Measurements from ENCODE around the gene TRIM7.

TRIM7 gene

GRCh38 chr5:181170996-181171395, 34.0 kb downstream of the TRIM7 start:
- TF ChIP-seq TEAD4 (IDR thresholded peaks at IDR 0.05) (no peak), MAX (IDR thresholded peaks at IDR 0.05) (no peak), REST (IDR thresholded peaks at IDR 0.05; ENCODE audit: low read depth) (no peak), FOXM1 (IDR thresholded peaks at IDR 0.05; ENCODE audit: borderline replicate concordance, low read depth) (no peak), CREB1 (IDR thresholded peaks at IDR 0.05; ENCODE audit: low read depth) (no peak), ZBTB7A (IDR thresholded peaks at IDR 0.05; ENCODE audit: low read depth) (no peak), EGR1 (IDR thresholded peaks at IDR 0.05) (no peak), CEBPB (IDR thresholded peaks at IDR 0.05) (no peak), YY1 (IDR thresholded peaks at IDR 0.05; ENCODE audit: low read depth) (no peak), NFIC (IDR thresholded peaks at IDR 0.05) (no peak), TCF12 (IDR thresholded peaks at IDR 0.05; ENCODE audit: low read depth) (no peak), USF1 (IDR thresholded peaks at IDR 0.05) (no peak), TAF1 (IDR thresholded peaks at IDR 0.05; ENCODE audit: low read depth) (no peak)

GRCh38 chr5:181170237-181170825, 34.7 kb downstream of the TRIM7 start:
- TF ChIP-seq TAF1 (IDR thresholded peaks at IDR 0.05; ENCODE audit: low read depth) (no peak), NFIC (IDR thresholded peaks at IDR 0.05) (no peak), REST (IDR thresholded peaks at IDR 0.05; ENCODE audit: low read depth) (no peak), USF1 (IDR thresholded peaks at IDR 0.05) (no peak), RAD21 (IDR thresholded peaks at IDR 0.05; ENCODE audit: low read depth) (no peak), MAX (IDR thresholded peaks at IDR 0.05) (no peak), CREB1 (IDR thresholded peaks at IDR 0.05; ENCODE audit: low read depth) (no peak), FOXM1 (IDR thresholded peaks at IDR 0.05; ENCODE audit: borderline replicate concordance, low read depth) (no peak), CEBPB (IDR thresholded peaks at IDR 0.05) (no peak)

GRCh38 chr5:181168595-181169118, 36.3 kb downstream of the TRIM7 start:
- TF ChIP-seq EGR1 (IDR thresholded peaks at IDR 0.05) (no peak), CEBPB (IDR thresholded peaks at IDR 0.05) (no peak), REST (IDR thresholded peaks at IDR 0.05; ENCODE audit: low read depth) (no peak), TEAD4 (IDR thresholded peaks at IDR 0.05) (no peak), NFIC (IDR thresholded peaks at IDR 0.05) (no peak), EP300 (IDR thresholded peaks at IDR 0.05; ENCODE audit: borderline replicate concordance) (no peak), YY1 (IDR thresholded peaks at IDR 0.05; ENCODE audit: low read depth) (no peak), MAX (IDR thresholded peaks at IDR 0.05) (no peak), FOXM1 (IDR thresholded peaks at IDR 0.05; ENCODE audit: borderline replicate concordance, low read depth) (no peak), TCF12 (IDR thresholded peaks at IDR 0.05; ENCODE audit: low read depth) (no peak), CREB1 (IDR thresholded peaks at IDR 0.05; ENCODE audit: low read depth) (no peak), RAD21 (IDR thresholded peaks at IDR 0.05; ENCODE audit: low read depth) (no peak), ZBTB7A (IDR thresholded peaks at IDR 0.05; ENCODE audit: low read depth) (no peak), TAF1 (IDR thresholded peaks at IDR 0.05; ENCODE audit: low read depth) (no peak)

- peak; percentile 75; the same call in 1 of the 2 replicates for TF ChIP-seq ZBTB7A (IDR thresholded peaks at IDR 0.05; ENCODE audit: low read depth)
- TF ChIP-seq CREB1 (IDR thresholded peaks at IDR 0.05; ENCODE audit: low read depth) = no peak
- peak; percentile 31; the same call in 1 of the 2 replicates for TF ChIP-seq RAD21 (IDR thresholded peaks at IDR 0.05; ENCODE audit: low read depth)
These were observed 37.0 kb downstream of the TRIM7 start for GRCh38 chr5:181167814-181168488.
